ENCODE data around the gene MRPS18B. TPM values are rescaled to one million over a fixed set of nuclear protein-coding genes. Genes with fewer than 3 reads are reported as not detected.
A peak's percentile ranks its signal among the peaks of the same experiment; 100 is the strongest.

The MRPS18B gene
- 27.5 and 28.2 TPM in 2 replicates for total RNA-seq
- long read RNA-seq, transcript MRPS18B-206 (7 exons, 1,532 nt): major isoform, 51 of 57 reads
- long read RNA-seq, partial matches to known transcripts: 1 of 57 reads
- long read RNA-seq, other reads (novel, unspliced or antisense): 5 of 57 reads

DNA sequence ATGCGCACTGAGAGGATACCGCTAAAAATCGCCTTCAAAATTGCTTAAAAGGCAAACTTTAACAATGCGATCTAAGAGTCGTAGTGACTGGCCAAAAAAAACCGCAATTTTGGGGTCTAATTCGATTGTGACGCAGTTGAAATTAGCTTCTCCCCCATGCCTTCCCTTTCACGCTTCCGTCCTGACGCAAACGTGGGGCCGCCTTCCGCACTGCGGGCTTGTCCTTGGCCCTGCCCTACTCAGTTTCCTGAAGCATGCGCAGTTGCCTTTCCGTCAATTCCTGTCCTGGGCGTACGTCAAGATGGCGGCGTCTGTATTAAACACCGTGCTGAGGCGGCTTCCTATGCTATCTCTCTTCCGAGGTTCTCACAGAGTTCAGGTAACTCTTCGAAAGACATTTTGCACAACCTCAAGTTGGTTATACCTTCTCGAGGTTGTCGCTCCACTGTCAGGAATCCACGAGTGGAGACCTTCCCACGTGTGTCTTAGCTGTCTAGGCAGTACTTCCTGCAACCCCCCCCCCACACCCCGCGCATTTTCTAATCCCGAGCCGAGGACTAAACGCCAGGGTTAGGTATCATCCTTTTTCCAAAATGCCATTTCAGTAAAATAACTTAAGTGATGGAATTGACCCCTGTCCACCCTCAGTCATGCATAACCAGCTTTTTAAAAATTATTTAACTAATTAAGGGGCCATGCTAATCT, at the start of gene MRPS18B:
MRPS18B (plus strand) TSS at position 276 of the 705 bp plus-strand sequence; CDS start at position 302, 26 bp downstream.
- Mint-ChIP-seq H3K27me3 (no peaks in the 10 kb centered on the region), H3K36me3 (ENCODE audit: insufficient read depth) (peaks cover 25% of the 10 kb centered on the region), H3K27ac (peak within 1 kb of the TSS; percentile 100), H3K9me3 (ENCODE audit: low read depth) (no peaks in the 10 kb centered on the region), H3K4me3 (ENCODE audit: low read depth) (peak within 1 kb of the TSS; percentile 100), H3K4me1 (ENCODE audit: low read depth) (peaks cover 23% of the 10 kb centered on the region)
- peak; percentile 84 for DNase-seq (ENCODE audit: low spot score, unreplicated experiment)
- TF ChIP-seq, protein P1, sequence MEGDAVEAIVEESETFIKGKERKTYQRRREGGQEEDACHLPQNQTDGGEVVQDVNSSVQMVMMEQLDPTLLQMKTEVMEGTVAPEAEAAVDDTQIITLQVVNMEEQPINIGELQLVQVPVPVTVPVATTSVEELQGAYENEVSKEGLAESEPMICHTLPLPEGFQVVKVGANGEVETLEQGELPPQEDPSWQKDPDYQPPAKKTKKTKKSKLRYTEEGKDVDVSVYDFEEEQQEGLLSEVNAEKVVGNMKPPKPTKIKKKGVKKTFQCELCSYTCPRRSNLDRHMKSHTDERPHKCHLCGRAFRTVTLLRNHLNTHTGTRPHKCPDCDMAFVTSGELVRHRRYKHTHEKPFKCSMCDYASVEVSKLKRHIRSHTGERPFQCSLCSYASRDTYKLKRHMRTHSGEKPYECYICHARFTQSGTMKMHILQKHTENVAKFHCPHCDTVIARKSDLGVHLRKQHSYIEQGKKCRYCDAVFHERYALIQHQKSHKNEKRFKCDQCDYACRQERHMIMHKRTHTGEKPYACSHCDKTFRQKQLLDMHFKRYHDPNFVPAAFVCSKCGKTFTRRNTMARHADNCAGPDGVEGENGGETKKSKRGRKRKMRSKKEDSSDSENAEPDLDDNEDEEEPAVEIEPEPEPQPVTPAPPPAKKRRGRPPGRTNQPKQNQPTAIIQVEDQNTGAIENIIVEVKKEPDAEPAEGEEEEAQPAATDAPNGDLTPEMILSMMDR (IDR thresholded peaks at IDR 0.05; ENCODE audit: unreplicated experiment): no peak

DNA sequence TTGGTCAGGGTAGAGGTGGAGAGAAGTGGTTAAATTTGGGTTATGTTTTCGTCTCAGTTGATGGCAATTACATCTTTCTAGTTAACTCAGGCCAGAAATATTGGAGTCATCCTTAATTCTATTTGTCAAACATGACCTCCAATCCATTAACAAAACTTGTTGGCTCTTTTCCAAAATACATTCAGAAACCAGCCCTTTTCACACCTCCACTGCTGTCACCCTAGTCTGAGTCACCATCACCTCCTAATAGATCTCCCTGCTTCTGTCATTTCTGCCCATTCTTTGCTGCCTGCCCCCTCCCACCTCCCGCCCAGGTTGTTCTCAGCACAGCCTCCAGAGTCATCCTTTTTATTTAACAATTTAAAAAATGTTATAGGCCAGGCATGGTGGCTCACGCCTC, 49.4 kb upstream of the MRPS18B start:
- H3K4me3 Mint-ChIP-seq (ENCODE audit: low read depth): no peak overlapping the region
- TF ChIP-seq, protein P1 (IDR thresholded peaks at IDR 0.05; ENCODE audit: unreplicated experiment): no peak
- DNase-seq (ENCODE audit: low spot score, unreplicated experiment): no peak
- H3K4me1 Mint-ChIP-seq (ENCODE audit: low read depth): peaks cover 29% of the 10 kb centered on the region
- H3K36me3 Mint-ChIP-seq (ENCODE audit: insufficient read depth): no peaks in the 10 kb centered on the region
- peaks cover 5% of the 10 kb centered on the region for H3K27me3 Mint-ChIP-seq
- H3K9me3 Mint-ChIP-seq (ENCODE audit: low read depth): no peaks in the 10 kb centered on the region
- H3K27ac Mint-ChIP-seq: no peak overlapping the region

DNA sequence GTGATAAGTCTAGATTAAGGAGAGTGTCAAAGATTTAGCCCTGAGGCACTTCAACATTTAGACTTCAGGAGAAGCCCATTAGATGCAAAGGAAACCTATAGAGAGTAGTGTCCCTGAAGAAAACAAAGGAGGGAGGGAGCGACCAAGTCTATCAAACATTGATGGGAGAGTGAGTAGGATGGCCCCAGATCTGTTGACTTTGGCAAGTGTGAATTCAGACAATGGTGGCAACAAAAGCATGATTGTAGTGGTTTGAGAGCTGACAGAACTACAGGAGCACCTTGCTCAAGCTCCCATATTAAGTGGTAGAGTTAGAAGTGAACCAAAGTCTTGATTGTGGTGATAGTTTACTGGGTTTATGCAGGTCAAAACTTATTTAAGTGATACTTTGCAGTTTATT, 47.4 kb upstream of the MRPS18B start:
- no peaks in the 10 kb centered on the region for H3K9me3 Mint-ChIP-seq (ENCODE audit: low read depth)
- H3K4me3 Mint-ChIP-seq (ENCODE audit: low read depth): peak overlapping the region; percentile 89
- peaks cover 36% of the 10 kb centered on the region for H3K4me1 Mint-ChIP-seq (ENCODE audit: low read depth)
- TF ChIP-seq, protein P1 (IDR thresholded peaks at IDR 0.05; ENCODE audit: unreplicated experiment): no peak
- H3K27me3 Mint-ChIP-seq: peaks cover 5% of the 10 kb centered on the region
- H3K36me3 Mint-ChIP-seq (ENCODE audit: insufficient read depth): no peaks in the 10 kb centered on the region
- no peak overlapping the region for H3K27ac Mint-ChIP-seq
- no peak for DNase-seq (ENCODE audit: low spot score, unreplicated experiment)

DNA sequence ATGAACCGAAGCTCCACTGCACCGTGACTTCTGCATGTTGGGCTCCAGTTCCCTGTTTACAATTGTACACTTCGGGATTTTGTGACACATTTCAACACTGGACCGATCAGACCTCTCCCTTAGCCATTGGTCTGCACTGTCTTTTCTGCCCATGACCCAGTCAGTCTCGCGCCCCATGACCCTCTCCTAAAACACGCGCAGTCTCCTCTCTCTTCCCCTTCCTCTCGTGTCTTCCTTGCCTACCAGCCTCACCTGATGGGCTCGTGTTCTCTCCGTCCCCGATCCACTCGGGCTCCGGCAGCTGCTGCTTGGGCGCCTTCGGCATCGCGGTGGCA, 46.9 kb upstream of the MRPS18B start:
- Mint-ChIP-seq H3K27ac (peak overlapping the region; percentile 87), H3K36me3 (ENCODE audit: insufficient read depth) (no peaks in the 10 kb centered on the region), H3K9me3 (ENCODE audit: low read depth) (no peaks in the 10 kb centered on the region), H3K27me3 (peaks cover 5% of the 10 kb centered on the region), H3K4me3 (ENCODE audit: low read depth) (peak overlapping the region; percentile 89), H3K4me1 (ENCODE audit: low read depth) (peaks cover 36% of the 10 kb centered on the region)
- TF ChIP-seq, protein P1 (IDR thresholded peaks at IDR 0.05; ENCODE audit: unreplicated experiment): no peak
- no peak for DNase-seq (ENCODE audit: low spot score, unreplicated experiment)

DNA sequence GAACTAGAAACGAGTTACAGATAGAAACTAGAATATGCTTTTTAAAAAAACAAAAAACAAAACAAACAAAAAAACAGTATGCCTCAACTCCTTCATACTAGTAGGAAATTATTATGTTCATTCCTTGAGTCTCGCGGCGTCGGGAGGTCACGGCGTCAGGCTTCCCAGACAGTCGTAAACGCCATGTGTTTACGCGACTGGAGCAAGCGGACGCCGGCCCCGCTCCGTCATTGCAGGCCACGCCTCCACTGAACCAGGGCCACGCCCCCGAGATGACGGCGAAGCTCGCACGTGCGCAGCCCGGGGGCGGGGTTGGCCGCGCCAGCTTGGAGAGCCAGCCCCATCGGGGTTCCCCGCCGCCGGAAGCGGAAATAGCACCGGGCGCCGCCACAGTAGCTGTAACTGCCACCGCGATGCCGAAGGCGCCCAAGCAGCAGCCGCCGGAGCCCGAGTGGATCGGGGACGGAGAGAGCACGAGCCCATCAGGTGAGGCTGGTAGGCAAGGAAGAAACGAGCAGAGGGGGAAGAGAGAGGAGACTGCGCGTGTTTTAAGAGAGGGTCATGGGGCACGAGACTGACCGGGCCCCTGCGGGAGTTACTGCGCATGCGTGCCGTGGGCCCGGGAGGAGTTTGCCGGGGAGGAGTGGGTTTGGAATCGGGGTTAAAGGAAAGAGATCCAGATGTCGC, 46.4 kb upstream of the MRPS18B start, which contains the start of gene ABCF1:
ABCF1 (plus strand) TSS at position 368 of the 687 bp plus-strand sequence; CDS start at position 414, 46 bp downstream.
- peaks cover 36% of the 10 kb centered on the region for H3K4me1 Mint-ChIP-seq (ENCODE audit: low read depth)
- no peaks in the 10 kb centered on the region for H3K36me3 Mint-ChIP-seq (ENCODE audit: insufficient read depth)
- peak within 1 kb of the TSS; percentile 89 for H3K4me3 Mint-ChIP-seq (ENCODE audit: low read depth)
- H3K27ac Mint-ChIP-seq: peak within 1 kb of the TSS; percentile 99
- peak; percentile 98 for DNase-seq (ENCODE audit: low spot score, unreplicated experiment)
- peaks cover 5% of the 10 kb centered on the region for H3K27me3 Mint-ChIP-seq
- TF ChIP-seq, protein P1 (IDR thresholded peaks at IDR 0.05; ENCODE audit: unreplicated experiment): no peak
- H3K9me3 Mint-ChIP-seq (ENCODE audit: low read depth): no peaks in the 10 kb centered on the region

Data from progenitor cell of endocrine pancreas (in vitro differentiated cells).